GM23248 (cell line): ENCODE results near the gene BRD7. TPM values are rescaled to one million over a fixed set of nuclear protein-coding genes. Genes with fewer than 3 reads are reported as not detected.

Experiments
- DNase-seq: peaks from one replicate; pipeline ENCODE4 v3.0.0-alpha.2; 2015
- H2AFZ ChIP-seq: fragments of 200-600 bp; sonication (generic); 2 replicates; pipeline ENCODE4 v1.6.1; 2016; ENCODE audit warnings: antibody characterized with exemption
- H3F3A ChIP-seq: fragments of 200-600 bp; sonication (generic); 2 replicates; pipeline ENCODE4 v1.6.1; 2016; ENCODE audit warnings: mild to moderate bottlenecking, antibody characterized with exemption, mixed run types; ENCODE audit not compliant: insufficient read depth
- H3K27ac ChIP-seq: fragments of 200-600 bp; sonication (generic); 2 replicates; pipeline ENCODE4 v1.5.1; 2016; ENCODE audit warnings: mild to moderate bottlenecking
- H3K27me3 ChIP-seq: fragments of 200-600 bp; sonication (generic); replicated peaks from 2 replicates; pipeline ENCODE4 v1.6.1; 2016; ENCODE audit warnings: mild to moderate bottlenecking; ENCODE audit not compliant: insufficient read depth
- H3K36me3 ChIP-seq: fragments of 200-600 bp; sonication (generic); 2 replicates; pipeline ENCODE4 v1.6.1; 2016; ENCODE audit warnings: low read depth, mild to moderate bottlenecking
- H3K4me1 ChIP-seq: fragments of 200-600 bp; sonication (generic); 2 replicates; pipeline ENCODE4 v1.6.1; 2016; ENCODE audit warnings: mild to moderate bottlenecking; ENCODE audit not compliant: insufficient read depth
- H3K4me2 ChIP-seq: fragments of 200-600 bp; sonication (generic); one replicate; pipeline ENCODE4 v1.6.1; 2016; ENCODE audit warnings: mild to moderate bottlenecking; ENCODE audit not compliant: unreplicated experiment
- H3K4me3 ChIP-seq: fragments of 200-600 bp; sonication (generic); 2 replicates; pipeline ENCODE4 v1.5.1; 2016; ENCODE audit warnings: mild to moderate bottlenecking
- H3K79me2 ChIP-seq: fragments of 200-600 bp; sonication (generic); 2 replicates; pipeline ENCODE4 v1.6.1; 2016; ENCODE audit warnings: mild to moderate bottlenecking; ENCODE audit not compliant: insufficient read depth
- H3K9ac ChIP-seq: fragments of 200-600 bp; sonication (generic); 2 replicates; pipeline ENCODE4 v1.6.1; 2016; ENCODE audit warnings: mild to moderate bottlenecking
- H3K9me2 ChIP-seq: fragments of 200-600 bp; sonication (generic); 2 replicates; pipeline ENCODE4 v1.6.1; 2016; ENCODE audit warnings: mixed run types, mild to moderate bottlenecking, moderate library complexity; ENCODE audit not compliant: insufficient read depth
- H3K9me3 ChIP-seq: fragments of 200-600 bp; sonication (generic); one replicate; pipeline ENCODE4 v1.6.1; 2017; ENCODE audit warnings: low read depth
- H4K20me1 ChIP-seq: fragments of 200-600 bp; sonication (generic); 2 replicates; pipeline ENCODE4 v1.6.0; 2016; ENCODE audit not compliant: insufficient read depth
- EZH2 ChIP-seq: fragments of 200-600 bp; sonication (generic); IDR thresholded peaks from 2 replicates; pipeline ENCODE4 v1.6.1; 2018; ENCODE audit warnings: antibody characterized with exemption, mild to moderate bottlenecking; ENCODE audit not compliant: insufficient read depth, poor library complexity, severe bottlenecking
- EZH2phosphoT487 ChIP-seq: fragments of 200-600 bp; sonication (generic); IDR thresholded peaks from 2 replicates; pipeline ENCODE4 v1.6.1; 2018; ENCODE audit warnings: antibody characterized with exemption, moderate library complexity, mild to moderate bottlenecking, low read depth; ENCODE audit not compliant: insufficient read depth
- WGBS, 2 experiments: methylation state at CpG; one replicate each; pipeline ENCODE4 v1.1.6; 2015 to 2017; ENCODE audit warnings: low lambda C conversion rate in 2 of 2, low coverage in 1 of 2; ENCODE audit errors: missing lambda C conversion rate in 2 of 2; 5-methylcytosine and 5-hydroxymethylcytosine counted together
- in situ Hi-C: fragments of 300-500 bp; cut with MboI; formaldehyde crosslinking; loops from 2 replicates; pipeline ENCODE4 v1.15.0; 2020
- polyA plus RNA-seq: library from polyadenylated mRNA; unstranded; fragments of >200 nt; fragmentation: Nextera tagmentation; extraction: Ambion mirVana; gene quantifications from 2 replicates; pipeline ENCODE4 v1.2.1, GENCODE V29; 2016
- total RNA-seq: library from RNA; depleted of rRNA; stranded (reverse); fragments of >200 nt; shearing (Covaris generic); gene quantifications from 2 replicates; pipeline ENCODE4 v1.2.3, GENCODE V29; 2014

The BRD7 gene
- total and polyA plus RNA-seq, 2 experiments from 2014 or later, result 20.3 to 35.8 TPM

DNA sequence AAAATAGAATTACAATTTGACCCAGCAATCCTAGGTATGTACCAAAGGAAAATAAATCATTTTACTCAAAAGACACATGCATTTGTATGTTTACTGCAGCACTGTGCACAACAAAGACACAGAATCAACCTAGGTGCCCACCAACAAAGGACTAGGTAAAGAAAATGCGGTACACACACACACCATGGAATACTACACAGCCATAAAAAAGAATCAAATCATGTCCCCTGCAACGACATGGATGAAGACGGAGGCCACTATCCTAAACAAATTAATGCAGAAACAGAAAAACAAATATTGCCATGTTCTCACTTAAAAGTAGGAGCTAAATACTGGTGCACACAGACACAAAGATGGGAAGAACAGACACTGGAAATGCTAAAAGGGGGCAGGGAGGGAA is 36.2 kb downstream of the BRD7 start:
- H3K9ac ChIP-seq, result no peak overlapping the region
- no peak overlapping the region for H3K4me3 ChIP-seq
- H3K27ac ChIP-seq, result no peak overlapping the region
- H3K27me3 ChIP-seq, result no peaks in the 10 kb centered on the region
- H3K4me1 ChIP-seq, result peaks cover 10% of the 10 kb centered on the region
- no peak overlapping the region for H3K4me2 ChIP-seq
- no peak for TF ChIP-seq EZH2phosphoT487
- TF ChIP-seq EZH2, result no peak
- H3K79me2 ChIP-seq, result peaks cover 20% of the 10 kb centered on the region
- DNase-seq, result no peak
- no peaks in the 10 kb centered on the region for H4K20me1 ChIP-seq
- in situ Hi-C loops, result no loop called here
- WGBS, 2 experiments, result 97 to 99% methylated on average over 3 of the region's 3 CpGs
- peaks cover 10% of the 10 kb centered on the region for H3F3A ChIP-seq
- H3K9me3 ChIP-seq, result no peaks in the 10 kb centered on the region
- H2AFZ ChIP-seq, result no peak overlapping the region
- H3K36me3 ChIP-seq, result peaks cover 33% of the 10 kb centered on the region
- H3K9me2 ChIP-seq, result no peaks in the 10 kb centered on the region

DNA sequence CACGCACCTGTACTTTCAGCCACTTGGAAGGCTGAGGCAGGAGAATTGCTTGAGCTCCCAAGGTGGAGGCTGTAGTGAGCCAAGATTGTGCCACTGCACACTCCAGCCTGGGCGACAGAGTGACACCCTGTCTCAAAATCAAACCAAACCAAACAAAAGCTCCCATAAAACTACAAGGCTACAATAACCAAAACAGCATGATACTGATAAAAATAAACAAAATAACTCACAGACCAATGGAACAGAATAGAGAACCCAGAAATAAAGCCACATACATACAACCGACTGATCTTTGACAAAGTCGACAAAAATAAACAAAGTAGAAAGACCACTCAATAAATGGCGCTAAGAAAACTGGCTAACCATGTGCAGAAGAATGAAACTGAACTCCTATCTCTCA is 37.2 kb downstream of the BRD7 start:
- 88% methylated on average over 5 of the region's 5 CpGs for WGBS, 2 experiments
- no peak overlapping the region for H3K4me2 ChIP-seq
- no peak overlapping the region for H3K4me3 ChIP-seq
- H3K9me2 ChIP-seq, result no peaks in the 10 kb centered on the region
- no peaks in the 10 kb centered on the region for H4K20me1 ChIP-seq
- peaks cover 20% of the 10 kb centered on the region for H3K79me2 ChIP-seq
- DNase-seq, result no peak
- no peak overlapping the region for H3K9ac ChIP-seq
- no peaks in the 10 kb centered on the region for H3K9me3 ChIP-seq
- in situ Hi-C loops, result no loop called here
- H3K27ac ChIP-seq, result no peak overlapping the region
- TF ChIP-seq EZH2phosphoT487 (no peak), EZH2 (no peak)
- H2AFZ ChIP-seq, result no peak overlapping the region
- peaks cover 29% of the 10 kb centered on the region for H3K36me3 ChIP-seq
- peaks cover 10% of the 10 kb centered on the region; the same call in 1 of the 2 replicates for H3F3A ChIP-seq
- H3K27me3 ChIP-seq, result no peaks in the 10 kb centered on the region
- no peaks in the 10 kb centered on the region for H3K4me1 ChIP-seq

DNA sequence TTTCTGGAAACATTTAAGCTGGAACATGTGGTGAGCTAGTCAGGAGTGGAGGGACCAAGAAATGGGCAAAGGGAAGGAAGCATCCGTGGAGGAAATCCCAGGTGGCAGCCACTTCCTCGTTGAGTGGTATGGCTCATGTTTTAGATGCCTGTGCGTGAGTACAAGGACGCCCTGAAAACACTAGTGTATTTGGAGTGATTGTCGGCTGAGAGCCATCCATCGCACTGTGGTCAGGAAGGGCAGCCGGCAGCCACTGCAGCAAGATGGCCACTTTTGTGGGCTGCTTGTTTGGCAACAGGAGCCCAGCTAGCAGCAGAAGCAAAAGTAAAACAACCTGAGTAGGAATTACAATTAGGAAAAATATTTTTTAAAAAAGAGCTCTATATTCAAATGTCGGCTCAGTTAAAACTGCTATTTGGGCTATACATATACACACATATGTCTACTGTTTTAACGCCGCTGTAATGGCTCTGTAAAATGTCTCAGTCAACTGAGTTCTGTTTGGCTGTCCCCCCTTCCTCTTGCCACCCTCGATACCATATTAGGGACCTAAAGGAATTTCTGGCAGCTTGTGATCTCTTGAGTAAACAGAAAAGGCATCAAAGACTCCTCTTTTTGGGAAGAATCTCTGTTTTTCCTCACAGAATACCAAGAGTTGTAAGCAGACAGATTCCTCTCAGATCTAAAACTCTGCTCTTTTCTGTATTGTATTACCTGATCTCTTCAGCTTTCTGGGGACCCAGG is 39.2 kb downstream of the BRD7 start:
- no peaks in the 10 kb centered on the region for H3K9me2 ChIP-seq
- no peaks in the 10 kb centered on the region for H3K4me1 ChIP-seq
- DNase-seq, result no peak
- in situ Hi-C loops, result no loop called here
- no peaks in the 10 kb centered on the region for H3K27me3 ChIP-seq
- no peak overlapping the region for H2AFZ ChIP-seq
- peaks cover 29% of the 10 kb centered on the region for H3K36me3 ChIP-seq
- peaks cover 20% of the 10 kb centered on the region for H3K79me2 ChIP-seq
- H3F3A ChIP-seq, result peaks cover 6% of the 10 kb centered on the region
- no peaks in the 10 kb centered on the region for H4K20me1 ChIP-seq
- no peak overlapping the region for H3K4me3 ChIP-seq
- WGBS, 2 experiments, result 87 to 89% methylated on average over 11 of the region's 11 CpGs
- TF ChIP-seq EZH2phosphoT487 (no peak), EZH2 (no peak)
- H3K4me2 ChIP-seq, result no peak overlapping the region
- H3K27ac ChIP-seq, result no peak overlapping the region
- H3K9me3 ChIP-seq, result no peaks in the 10 kb centered on the region
- no peak overlapping the region for H3K9ac ChIP-seq

GRCh38 chr16:50326835-50327465 is 41.8 kb downstream of the BRD7 start:
- no peaks in the 10 kb centered on the region for H3K9me3 ChIP-seq
- no peaks in the 10 kb centered on the region for H3K9me2 ChIP-seq
- in situ Hi-C loops, result no loop called here
- H3K9ac ChIP-seq, result no peak overlapping the region
- peak overlapping the region; percentile 12; the same call in 1 of the 2 replicates for H2AFZ ChIP-seq
- H3K4me1 ChIP-seq, result peaks cover 8% of the 10 kb centered on the region
- no peak overlapping the region for H3K4me3 ChIP-seq
- peaks cover 10% of the 10 kb centered on the region for H3K79me2 ChIP-seq
- H3F3A ChIP-seq, result peaks cover 28% of the 10 kb centered on the region
- H3K4me2 ChIP-seq, result no peak overlapping the region
- no peaks in the 10 kb centered on the region for H3K27me3 ChIP-seq
- H3K36me3 ChIP-seq, result peaks cover 26% of the 10 kb centered on the region
- H3K27ac ChIP-seq, result 0 out of 2 replicates have a peak overlapping the region, but pooled peaks have one; percentile 13
- TF ChIP-seq EZH2phosphoT487 (no peak), EZH2 (no peak)
- peak; percentile 73 for DNase-seq
- no peaks in the 10 kb centered on the region for H4K20me1 ChIP-seq
- 41 to 42% methylated on average over 7 of the region's 7 CpGs for whole genome bisulfite sequencing, 2 experiments
